Measurements from ENCODE around the gene AVL9. TPM values are rescaled to one million over a fixed set of nuclear protein-coding genes. Genes with fewer than 3 reads are reported as not detected.

AVL9 gene
- total and polyA plus RNA-seq, 9 of the 15 experiments (the other 6 are each of a cell fraction or from before 2014, with no cell fraction given) = 6.4 to 66.2 (median 30.1) TPM

- TF ChIP-seq, protein P1, sequence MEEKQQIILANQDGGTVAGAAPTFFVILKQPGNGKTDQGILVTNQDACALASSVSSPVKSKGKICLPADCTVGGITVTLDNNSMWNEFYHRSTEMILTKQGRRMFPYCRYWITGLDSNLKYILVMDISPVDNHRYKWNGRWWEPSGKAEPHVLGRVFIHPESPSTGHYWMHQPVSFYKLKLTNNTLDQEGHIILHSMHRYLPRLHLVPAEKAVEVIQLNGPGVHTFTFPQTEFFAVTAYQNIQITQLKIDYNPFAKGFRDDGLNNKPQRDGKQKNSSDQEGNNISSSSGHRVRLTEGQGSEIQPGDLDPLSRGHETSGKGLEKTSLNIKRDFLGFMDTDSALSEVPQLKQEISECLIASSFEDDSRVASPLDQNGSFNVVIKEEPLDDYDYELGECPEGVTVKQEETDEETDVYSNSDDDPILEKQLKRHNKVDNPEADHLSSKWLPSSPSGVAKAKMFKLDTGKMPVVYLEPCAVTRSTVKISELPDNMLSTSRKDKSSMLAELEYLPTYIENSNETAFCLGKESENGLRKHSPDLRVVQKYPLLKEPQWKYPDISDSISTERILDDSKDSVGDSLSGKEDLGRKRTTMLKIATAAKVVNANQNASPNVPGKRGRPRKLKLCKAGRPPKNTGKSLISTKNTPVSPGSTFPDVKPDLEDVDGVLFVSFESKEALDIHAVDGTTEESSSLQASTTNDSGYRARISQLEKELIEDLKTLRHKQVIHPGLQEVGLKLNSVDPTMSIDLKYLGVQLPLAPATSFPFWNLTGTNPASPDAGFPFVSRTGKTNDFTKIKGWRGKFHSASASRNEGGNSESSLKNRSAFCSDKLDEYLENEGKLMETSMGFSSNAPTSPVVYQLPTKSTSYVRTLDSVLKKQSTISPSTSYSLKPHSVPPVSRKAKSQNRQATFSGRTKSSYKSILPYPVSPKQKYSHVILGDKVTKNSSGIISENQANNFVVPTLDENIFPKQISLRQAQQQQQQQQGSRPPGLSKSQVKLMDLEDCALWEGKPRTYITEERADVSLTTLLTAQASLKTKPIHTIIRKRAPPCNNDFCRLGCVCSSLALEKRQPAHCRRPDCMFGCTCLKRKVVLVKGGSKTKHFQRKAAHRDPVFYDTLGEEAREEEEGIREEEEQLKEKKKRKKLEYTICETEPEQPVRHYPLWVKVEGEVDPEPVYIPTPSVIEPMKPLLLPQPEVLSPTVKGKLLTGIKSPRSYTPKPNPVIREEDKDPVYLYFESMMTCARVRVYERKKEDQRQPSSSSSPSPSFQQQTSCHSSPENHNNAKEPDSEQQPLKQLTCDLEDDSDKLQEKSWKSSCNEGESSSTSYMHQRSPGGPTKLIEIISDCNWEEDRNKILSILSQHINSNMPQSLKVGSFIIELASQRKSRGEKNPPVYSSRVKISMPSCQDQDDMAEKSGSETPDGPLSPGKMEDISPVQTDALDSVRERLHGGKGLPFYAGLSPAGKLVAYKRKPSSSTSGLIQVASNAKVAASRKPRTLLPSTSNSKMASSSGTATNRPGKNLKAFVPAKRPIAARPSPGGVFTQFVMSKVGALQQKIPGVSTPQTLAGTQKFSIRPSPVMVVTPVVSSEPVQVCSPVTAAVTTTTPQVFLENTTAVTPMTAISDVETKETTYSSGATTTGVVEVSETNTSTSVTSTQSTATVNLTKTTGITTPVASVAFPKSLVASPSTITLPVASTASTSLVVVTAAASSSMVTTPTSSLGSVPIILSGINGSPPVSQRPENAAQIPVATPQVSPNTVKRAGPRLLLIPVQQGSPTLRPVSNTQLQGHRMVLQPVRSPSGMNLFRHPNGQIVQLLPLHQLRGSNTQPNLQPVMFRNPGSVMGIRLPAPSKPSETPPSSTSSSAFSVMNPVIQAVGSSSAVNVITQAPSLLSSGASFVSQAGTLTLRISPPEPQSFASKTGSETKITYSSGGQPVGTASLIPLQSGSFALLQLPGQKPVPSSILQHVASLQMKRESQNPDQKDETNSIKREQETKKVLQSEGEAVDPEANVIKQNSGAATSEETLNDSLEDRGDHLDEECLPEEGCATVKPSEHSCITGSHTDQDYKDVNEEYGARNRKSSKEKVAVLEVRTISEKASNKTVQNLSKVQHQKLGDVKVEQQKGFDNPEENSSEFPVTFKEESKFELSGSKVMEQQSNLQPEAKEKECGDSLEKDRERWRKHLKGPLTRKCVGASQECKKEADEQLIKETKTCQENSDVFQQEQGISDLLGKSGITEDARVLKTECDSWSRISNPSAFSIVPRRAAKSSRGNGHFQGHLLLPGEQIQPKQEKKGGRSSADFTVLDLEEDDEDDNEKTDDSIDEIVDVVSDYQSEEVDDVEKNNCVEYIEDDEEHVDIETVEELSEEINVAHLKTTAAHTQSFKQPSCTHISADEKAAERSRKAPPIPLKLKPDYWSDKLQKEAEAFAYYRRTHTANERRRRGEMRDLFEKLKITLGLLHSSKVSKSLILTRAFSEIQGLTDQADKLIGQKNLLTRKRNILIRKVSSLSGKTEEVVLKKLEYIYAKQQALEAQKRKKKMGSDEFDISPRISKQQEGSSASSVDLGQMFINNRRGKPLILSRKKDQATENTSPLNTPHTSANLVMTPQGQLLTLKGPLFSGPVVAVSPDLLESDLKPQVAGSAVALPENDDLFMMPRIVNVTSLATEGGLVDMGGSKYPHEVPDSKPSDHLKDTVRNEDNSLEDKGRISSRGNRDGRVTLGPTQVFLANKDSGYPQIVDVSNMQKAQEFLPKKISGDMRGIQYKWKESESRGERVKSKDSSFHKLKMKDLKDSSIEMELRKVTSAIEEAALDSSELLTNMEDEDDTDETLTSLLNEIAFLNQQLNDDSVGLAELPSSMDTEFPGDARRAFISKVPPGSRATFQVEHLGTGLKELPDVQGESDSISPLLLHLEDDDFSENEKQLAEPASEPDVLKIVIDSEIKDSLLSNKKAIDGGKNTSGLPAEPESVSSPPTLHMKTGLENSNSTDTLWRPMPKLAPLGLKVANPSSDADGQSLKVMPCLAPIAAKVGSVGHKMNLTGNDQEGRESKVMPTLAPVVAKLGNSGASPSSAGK (IDR thresholded peaks at IDR 0.05) = peak; percentile 46
- TF ChIP-seq, protein P2, sequence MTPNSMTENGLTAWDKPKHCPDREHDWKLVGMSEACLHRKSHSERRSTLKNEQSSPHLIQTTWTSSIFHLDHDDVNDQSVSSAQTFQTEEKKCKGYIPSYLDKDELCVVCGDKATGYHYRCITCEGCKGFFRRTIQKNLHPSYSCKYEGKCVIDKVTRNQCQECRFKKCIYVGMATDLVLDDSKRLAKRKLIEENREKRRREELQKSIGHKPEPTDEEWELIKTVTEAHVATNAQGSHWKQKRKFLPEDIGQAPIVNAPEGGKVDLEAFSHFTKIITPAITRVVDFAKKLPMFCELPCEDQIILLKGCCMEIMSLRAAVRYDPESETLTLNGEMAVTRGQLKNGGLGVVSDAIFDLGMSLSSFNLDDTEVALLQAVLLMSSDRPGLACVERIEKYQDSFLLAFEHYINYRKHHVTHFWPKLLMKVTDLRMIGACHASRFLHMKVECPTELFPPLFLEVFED (CRISPR knock-in tag; conservative IDR thresholded peaks at IDR 0.05) = no peak
- TF ChIP-seq ZBTB1 (CRISPR knock-in tag; IDR thresholded peaks at IDR 0.05; ENCODE audit: borderline replicate concordance, low read depth) (peak; percentile 65; the same call in 1 of the 2 replicates), CBX1 (IDR thresholded peaks at IDR 0.05; ENCODE audit: low read depth) (peak; percentile 72; the same call in 1 of the 2 replicates), ELF1 (tag; IDR thresholded peaks at IDR 0.05) (peak; percentile 91), FOXP1 (CRISPR knock-in tag; IDR thresholded peaks at IDR 0.05) (peak; percentile 83), LCOR (CRISPR knock-in tag; IDR thresholded peaks at IDR 0.05) (peak; percentile 87), CHD2 (IDR thresholded peaks at IDR 0.05; ENCODE audit: low read depth, low read length) (no peak), TRIM28 (IDR thresholded peaks at IDR 0.05) (peak; percentile 67; the same call in 1 of the 2 replicates), CREM (IDR thresholded peaks at IDR 0.05; ENCODE audit: low read depth) (peak; percentile 90), ZBTB17 (CRISPR knock-in tag; IDR thresholded peaks at IDR 0.05) (peak; percentile 99), GABPA (tag; conservative IDR thresholded peaks at IDR 0.05; ENCODE audit: low read depth) (peak; percentile 99), RAD21 (CRISPR knock-in tag; conservative IDR thresholded peaks at IDR 0.05 in 1 of 2, IDR thresholded peaks at IDR 0.05 in 1 of 2) (no peak; a peak in 1 of 4 replicates), HEY1 (CRISPR knock-in tag; IDR thresholded peaks at IDR 0.05; ENCODE audit: borderline replicate concordance) (no peak), FOXM1 (IDR thresholded peaks at IDR 0.05; ENCODE audit: low read depth) (peak; percentile 88), FOXM1 (CRISPR knock-in tag; IDR thresholded peaks at IDR 0.05; ENCODE audit: low read depth) (0 out of 2 replicates have a peak, but pooled peaks have one; percentile 27)
Measured at GRCh38 chr7:32490127-32490796, 5.0 kb upstream of the AVL9 start, which contains the start of gene LSM5 (continued).

Data from K562 (cell line).